GM12874 (cell line): ENCODE results near the gene SAMD4A.

Source experiments
- TF ChIP-seq, protein P1 (sequence below): IDR thresholded peaks from 2 replicates; pipeline ENCODE4 v1.5.1; 2011; ENCODE audit warnings: low read depth, mild to moderate bottlenecking, control low read depth, low read length, moderate library complexity; ENCODE audit not compliant: insufficient read depth

Gene SAMD4A

GRCh38 chr14:54653712-54654469, 87.0 kb downstream of the SAMD4A start:
- TF ChIP-seq, protein P1, sequence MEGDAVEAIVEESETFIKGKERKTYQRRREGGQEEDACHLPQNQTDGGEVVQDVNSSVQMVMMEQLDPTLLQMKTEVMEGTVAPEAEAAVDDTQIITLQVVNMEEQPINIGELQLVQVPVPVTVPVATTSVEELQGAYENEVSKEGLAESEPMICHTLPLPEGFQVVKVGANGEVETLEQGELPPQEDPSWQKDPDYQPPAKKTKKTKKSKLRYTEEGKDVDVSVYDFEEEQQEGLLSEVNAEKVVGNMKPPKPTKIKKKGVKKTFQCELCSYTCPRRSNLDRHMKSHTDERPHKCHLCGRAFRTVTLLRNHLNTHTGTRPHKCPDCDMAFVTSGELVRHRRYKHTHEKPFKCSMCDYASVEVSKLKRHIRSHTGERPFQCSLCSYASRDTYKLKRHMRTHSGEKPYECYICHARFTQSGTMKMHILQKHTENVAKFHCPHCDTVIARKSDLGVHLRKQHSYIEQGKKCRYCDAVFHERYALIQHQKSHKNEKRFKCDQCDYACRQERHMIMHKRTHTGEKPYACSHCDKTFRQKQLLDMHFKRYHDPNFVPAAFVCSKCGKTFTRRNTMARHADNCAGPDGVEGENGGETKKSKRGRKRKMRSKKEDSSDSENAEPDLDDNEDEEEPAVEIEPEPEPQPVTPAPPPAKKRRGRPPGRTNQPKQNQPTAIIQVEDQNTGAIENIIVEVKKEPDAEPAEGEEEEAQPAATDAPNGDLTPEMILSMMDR: no peak

DNA sequence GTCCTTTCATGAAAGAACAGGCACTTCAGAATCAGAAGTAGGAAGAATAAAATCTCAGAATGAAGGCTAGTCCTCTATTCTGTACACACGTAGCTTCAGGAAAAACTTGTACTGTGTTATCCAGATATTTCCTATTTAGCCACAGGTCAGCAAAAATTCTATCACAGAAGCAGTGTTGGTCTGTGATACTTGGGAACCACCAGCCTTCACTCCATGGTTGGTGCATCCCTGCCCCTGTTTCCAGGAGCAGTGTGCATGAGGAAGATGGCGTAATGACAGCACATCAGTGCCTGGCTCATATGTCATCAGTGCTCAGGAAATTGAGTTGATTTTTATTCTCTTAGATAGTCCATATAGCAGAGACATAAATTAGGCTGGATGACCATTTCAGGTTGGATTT, 87.7 kb downstream of the SAMD4A start:
- TF ChIP-seq, protein P1: no peak

- TF ChIP-seq, protein P1: no peak
Observed at GRCh38 chr14:54658836-54659235, 91.9 kb downstream of the SAMD4A start.

DNA sequence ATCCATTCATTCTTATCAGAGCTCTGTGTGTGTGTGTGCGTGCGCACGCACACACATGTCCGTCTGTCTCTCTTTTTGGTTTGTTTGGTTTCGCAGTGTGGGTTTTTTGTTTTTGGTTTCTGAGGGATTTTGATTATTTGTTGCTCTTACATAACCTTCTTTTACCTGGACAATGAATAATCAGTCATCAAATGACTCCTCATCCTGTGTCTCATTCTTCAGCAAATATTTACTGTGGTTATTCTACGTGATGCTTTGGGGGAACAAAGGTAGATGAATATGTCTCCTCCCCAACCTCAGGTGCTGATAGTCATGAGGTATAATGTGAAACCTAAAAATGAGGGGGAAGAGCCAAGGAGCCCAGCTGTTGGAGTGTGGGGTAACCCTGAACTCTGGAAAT, 92.4 kb downstream of the SAMD4A start:
- TF ChIP-seq, protein P1: no peak

GRCh38 chr14:54660604-54661111, 93.7 kb downstream of the SAMD4A start:
- TF ChIP-seq, protein P1: no peak

DNA sequence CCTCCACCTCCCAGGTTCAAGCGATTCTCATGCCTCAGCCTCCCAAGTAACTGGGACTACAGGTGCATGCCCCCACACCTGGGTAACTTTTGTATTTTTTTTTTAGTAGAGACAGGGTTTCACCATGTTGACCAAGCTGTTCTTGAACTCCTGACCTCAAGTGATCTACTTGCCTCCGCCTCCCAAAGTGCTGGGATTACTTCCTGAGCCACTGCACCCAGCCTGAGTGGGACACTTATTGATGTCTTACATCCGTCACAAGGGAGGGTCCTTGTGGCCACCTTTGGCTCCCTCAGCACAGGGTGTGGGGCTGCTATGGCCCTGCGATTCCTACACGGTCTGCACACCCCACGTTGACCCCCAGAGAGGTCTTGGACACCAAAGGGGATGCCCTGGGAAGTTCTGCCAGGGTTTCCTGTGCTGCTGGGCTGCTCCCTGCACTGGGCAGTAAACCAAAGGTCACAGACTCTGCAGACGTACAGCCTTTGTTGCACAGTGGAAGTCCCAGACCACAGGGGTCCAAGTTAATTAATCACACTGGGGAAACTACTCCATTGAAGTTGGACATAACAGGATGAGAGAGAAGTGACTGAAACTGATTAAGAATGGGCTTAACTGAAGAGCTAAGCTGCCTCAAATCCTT, 95.7 kb downstream of the SAMD4A start:
- TF ChIP-seq, protein P1: no peak

GRCh38 chr14:54664961-54665360, 98.0 kb downstream of the SAMD4A start:
- TF ChIP-seq, protein P1: no peak
